ENCODE measurements around the gene MOB3B. TPM values are rescaled to one million over a fixed set of nuclear protein-coding genes. Genes with fewer than 3 reads are reported as not detected.

The MOB3B gene
- total RNA-seq, 1 donor from 2014 or later: 19.3 TPM

DNA sequence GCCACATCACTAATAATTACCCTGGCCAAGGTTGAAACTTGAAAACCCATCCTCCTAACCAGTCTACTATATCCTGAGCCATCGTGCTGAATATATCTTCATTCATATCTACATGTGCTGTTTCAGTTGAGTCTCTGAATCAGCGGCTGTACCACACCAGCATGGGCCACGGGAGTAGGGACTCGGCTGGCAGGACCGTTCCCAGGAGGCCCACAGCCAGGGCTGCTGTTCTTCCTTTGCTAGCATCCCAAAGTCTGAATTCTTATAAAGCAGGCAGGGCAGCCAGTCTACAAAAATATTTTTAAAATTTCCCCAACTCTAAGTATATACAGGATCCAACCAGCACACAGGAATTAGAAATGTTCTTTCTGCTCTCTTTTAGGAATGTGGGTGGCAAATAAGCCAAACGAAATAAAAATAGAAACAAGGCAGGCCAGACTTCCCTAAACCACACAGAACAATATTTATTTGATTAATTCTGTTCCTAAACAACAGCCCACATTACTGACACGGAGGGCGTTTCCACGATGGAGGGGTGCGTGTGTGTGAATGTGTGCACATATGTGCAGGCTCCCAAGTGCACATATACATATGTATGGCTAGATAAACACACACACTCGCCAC, 189.8 kb downstream of the MOB3B start:
- DNase-seq (ENCODE audit: low spot score): no peak

DNA sequence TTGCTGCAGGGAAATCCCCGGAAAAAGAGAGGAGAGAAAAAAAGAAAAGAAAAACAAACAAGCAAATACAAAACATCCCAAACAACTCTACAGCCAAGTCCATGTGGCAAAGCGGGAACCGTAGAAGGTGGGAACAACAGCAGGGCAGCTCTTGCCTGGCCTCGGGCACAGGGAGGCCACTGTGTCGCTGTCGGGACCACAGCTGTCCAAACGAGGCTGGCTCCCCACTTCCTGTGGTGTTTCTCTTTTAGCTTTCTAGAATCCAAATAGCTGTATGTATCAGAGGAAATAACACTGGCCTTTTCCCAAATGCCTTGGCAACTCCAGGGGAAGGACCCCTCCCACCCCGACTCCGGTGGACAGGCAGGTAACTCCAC, 191.1 kb downstream of the MOB3B start:
- no peak for DNase-seq (ENCODE audit: low spot score)

DNA sequence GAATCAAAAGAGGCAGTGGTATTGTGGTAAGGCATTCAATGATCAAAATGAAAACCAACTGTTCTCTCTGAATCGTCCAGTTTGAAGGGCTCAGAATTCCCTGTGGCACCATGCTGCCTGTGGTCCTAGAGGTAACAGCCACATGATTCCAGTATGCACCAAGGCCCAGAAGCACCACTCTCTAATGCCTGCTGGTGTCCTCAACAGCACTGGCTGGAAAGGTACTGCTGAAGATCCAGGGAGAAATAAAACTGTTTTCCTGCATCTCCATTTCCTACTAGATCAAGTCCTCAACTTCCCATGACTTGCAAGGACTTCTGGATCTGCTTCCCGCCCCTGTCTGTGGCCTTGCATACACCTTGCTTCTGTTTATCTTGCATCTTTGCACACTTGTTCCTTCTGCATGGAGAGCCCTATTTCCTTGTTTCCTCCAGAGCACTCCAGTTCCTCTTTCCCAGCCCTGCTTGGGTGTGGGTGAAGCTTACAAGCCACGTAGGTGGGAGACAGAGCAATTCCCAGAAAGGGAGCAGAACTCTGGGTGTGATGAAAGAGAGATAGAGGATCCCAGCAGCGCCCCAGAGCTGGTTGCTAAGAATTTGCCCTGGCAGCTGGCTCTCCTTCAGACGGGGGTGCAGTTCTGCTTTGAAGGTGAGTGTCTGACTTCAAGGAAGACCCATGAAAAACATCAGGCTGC, 191.6 kb downstream of the MOB3B start:
- no peak for DNase-seq (ENCODE audit: low spot score)

DNA sequence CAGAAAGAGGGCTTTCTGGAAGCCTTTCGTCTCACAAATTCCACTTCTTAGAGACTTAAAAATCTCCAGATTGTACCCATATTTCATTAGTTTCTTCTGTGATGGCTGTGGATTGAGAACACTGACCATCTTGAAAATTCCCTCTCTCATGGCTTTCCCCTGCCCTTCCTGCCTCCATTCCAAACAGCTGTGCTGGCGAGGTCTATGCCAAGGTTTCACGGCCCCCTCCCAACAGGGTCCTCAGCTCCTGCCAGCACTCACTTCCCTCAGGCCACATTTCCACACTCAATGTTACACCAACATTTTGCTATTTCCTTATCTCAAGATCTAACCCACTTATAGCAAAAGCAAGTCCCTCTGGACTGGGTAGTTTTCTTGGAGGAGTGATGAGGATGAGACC, 192.4 kb downstream of the MOB3B start:
- DNase-seq (ENCODE audit: low spot score): no peak

DNA sequence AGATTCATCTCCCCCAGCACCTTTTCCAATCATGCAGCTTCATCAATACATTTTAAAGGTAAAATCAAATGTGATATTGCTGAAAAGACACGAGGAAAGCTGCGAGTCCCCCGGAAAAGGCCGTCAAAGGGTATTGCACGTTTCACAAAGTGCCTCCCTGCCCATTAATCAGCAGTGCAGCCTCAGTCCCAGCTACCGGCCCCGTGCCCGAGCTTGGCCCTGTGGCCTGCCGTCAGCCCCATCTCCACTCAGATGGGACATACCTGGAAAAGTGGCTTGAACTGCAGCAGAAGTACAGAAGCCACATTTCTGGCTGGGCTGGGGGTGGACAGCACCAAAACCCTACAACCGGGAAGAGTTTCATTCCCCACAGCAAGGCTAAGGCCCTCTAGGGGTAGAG, 192.8 kb downstream of the MOB3B start:
- DNase-seq (ENCODE audit: low spot score): no peak

DNA sequence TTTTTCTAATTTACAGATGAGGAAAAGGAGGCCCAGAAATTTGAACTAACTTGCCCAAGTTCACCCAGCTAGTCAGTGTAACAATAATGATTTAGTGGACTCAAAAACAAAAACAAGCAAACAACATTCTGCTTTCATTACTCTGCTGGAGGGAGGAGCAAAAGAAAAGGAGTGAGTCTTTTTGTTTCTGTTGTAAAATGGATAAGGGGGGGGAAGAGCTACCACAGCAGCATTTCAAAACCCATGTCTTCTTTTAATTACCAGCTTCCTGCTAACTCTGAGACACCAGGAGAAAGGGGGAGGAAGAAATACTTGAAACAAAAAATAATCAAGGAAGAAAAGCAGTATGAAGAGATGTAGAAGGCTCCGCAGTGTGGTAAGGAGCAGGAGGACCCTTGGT, 193.5 kb downstream of the MOB3B start:
- DNase-seq (ENCODE audit: low spot score): no peak

DNA sequence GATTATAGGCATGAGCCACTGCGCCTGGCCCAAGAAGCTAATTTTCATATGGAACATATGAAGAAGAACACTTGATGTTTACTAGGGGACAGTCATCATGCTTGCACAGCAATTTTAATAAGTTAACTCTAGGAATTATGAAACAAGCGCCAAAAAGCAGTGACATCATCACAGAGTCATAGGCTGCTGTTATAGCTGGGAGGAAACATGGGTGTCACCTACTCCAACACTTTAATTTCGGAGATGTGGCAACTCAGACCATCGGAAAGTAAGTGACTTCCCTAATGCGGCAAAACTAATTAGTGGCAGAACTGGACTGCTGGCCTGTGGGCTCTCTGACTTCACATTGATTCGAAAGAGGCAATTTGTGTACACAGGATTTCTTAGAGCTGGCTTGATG, 194.5 kb downstream of the MOB3B start:
- no peak for DNase-seq (ENCODE audit: low spot score)

DNA sequence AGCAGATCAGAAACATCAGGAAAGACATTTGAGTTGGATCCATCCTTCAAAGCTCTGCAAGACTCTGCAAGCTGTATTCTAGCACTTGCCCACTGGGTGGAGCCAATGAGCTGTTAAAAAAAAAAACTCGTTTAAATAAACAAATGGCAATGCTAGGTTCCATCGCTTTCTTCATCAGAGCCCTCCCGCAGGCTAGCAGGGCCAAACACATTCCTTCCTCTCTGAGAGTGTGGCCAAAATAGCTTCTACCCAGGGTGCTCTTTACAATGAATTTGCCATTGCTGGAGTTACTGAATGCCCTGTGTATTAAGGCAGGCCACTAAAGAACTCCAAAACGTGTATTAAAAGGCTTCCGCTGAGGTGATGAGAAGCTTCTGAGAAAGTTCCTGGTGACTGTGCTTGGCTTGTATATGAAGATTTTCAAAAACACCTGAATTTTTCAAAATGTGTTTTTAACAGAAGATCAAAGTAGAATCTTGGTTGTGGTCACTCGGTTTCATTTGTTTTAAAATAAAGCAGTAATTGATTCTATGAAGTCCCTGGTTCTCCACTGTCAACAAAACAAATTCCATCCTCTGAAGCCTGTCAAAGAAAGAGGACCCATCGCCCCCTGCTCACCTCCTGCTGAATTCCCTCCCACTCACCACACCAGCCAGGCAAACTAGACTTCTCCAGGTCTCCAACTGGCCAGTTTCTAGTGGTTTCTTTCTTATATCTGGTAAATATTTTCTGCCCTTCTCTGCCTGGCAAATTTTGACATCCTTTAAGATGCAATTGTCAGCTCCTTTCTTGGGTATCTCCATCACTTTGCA, 196.2 kb downstream of the MOB3B start:
- peak; percentile 61 for DNase-seq (ENCODE audit: low spot score)

DNA sequence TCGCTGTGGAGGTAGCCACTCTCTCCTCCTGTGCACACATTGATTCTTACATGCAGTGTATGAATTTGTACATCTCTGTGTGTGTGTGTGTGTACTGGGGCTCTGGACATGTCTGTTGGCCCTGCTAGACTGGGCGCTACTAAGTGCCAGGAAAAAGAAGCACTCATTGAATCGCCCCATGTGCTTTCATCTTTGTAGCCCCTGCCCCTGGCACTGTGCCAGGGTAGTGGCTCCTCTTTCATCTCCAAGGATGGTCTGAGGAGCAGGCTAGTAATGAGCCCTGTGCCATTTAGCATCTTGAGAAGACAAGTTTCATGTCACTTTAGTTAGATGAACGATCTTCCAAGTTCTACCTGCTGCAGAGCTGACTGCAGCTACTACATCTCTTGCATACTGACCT, 198.2 kb downstream of the MOB3B start:
- no peak for DNase-seq (ENCODE audit: low spot score)

DNA sequence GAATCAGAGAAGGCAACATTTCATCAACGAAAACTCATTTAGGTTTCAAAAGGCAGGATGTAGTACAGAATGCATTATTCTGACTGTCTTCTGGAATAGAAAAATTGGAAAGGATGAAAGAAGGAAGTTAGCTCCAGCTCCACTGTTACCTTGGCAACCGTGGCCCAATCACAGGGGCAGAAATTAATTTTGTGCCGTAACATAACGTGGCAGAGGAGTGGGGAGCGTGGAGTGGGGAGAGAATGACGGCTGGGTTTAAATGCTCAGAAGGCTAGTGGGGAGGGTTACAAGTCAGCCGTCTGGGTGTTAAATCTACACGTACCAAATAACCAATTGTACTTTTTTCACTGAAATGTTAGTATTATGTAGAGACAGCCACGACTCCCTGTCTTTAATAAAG, 200.3 kb downstream of the MOB3B start:
- no peak for DNase-seq (ENCODE audit: low spot score)

DNA sequence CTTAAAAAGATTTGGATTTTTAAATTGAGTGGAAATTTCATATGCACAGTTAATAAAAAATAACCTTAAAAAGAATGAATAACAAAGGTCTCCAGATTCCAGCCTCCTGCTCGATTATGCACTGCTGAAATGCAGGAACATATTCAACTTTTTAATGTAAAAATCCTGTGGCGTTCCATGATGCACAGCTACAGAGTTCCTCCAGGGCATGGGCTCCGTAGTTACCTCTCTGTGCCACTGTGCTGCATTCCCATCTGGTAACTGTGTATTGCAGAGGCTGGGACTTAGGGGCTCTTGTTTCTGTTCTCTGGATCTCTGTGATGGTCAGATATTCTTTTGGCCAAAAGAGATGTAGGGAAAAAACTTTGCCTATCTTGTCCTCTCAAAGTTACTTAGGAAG, 201.1 kb downstream of the MOB3B start:
- no peak for DNase-seq (ENCODE audit: low spot score)

DNA sequence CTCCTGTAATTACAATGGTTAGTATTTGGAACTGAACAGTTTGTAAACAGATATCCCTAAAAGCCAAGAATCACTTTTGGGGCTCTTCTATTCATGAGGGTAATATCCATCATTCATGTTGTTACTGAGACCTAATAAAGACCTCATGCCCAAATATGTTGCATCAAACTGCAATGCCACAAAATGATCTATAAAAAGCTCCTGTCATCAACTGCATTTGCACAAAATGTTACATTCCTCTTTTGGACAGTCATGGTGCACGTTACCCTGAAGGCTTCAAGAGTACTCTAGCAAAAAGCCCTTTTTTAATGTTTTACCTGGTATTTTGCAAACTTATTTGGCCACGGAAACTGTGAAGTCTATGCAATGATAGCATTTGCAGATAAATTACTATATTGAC, 218.4 kb downstream of the MOB3B start:
- no peak for DNase-seq (ENCODE audit: low spot score)

DNA sequence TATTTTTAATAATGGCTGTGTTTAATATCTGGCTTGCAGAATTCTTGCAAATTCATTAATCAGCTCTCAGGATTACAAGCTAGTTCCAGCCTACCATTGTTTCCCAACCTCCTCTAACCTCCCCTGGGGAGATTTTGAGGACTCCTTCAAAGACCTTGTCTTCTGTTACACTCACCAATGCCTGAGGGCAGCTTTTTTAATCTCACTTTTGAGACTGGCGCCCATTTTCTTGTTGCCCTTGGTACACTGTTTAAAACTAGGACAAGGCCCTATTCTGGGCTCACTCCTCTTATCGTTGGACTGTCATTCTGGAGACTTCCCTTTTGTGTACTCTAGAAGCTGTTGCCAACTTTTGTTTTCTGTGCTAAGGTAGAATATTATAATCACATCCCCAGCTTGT, 219.0 kb downstream of the MOB3B start:
- no peak for DNase-seq (ENCODE audit: low spot score)

DNA sequence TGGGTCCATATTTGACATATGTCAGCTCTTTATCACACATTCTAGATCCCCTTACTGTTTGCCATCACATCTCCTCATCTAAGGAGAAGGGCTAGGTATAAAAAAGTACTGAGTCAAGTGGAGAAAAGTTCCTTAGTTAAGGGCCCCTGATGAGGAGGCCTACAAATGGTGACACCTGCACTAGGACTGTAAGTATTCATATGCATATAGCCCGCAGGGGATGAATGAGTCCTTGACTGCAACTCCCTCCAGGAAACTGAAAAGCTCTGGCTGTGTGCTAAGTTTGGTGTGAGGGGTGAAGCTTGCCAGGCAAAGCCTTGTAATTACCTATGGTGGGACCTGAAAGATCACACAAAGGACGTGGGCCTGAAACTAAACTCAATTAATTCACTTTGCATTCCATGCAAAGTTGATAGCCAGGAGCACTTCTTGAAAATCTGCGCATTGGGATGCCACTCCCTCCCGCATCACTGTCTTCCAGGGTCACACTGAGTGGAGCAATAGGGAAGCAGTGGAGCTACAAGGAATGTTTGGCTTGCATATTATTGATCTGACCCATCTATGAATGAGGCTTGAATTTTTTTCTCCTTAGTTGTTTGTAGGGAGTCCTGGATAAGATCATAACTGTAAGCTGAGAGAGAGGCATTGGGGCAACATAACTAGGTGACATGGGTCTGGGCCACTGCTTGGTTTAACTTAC, 220.8 kb downstream of the MOB3B start:
- DNase-seq (ENCODE audit: low spot score): no peak

DNA sequence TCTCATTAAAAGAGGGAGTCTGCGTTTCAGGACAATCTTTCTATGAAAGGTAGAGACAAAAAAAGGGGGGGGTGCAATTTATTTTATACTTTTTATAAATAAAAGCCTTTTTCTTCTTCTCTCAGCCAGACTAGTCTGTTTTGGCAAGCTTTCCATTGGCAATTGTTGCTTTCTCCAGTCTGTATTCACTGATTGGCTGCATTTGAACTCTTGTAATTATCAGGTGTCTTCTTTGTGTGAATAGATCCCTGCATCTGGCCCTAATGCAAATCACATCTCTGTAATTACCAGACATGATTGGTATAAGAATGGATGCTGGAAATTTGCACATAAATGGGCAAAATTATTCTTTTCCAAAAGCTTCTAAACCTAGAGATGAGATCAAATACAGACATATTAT, 225.1 kb downstream of the MOB3B start:
- no peak for DNase-seq (ENCODE audit: low spot score)

DNA sequence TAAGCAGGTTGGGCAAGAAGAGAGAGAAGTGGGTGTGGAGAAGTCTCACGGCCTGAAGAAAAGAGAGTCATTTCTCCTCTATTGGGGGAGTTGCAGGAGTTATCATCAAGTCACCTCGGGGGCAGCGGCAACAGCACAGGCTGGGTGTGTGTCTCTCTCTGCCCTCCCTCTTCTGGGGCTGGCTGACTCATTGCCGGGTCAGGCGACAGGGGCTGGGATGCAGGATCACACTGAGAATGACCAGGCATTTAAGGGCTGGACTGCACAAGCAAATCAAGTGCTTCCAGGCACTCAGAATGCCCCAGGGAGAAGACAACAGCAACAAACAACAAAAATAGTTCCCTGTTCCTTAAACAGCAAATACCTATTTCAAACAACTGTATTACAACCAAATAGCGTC, 226.4 kb downstream of the MOB3B start:
- no peak for DNase-seq (ENCODE audit: low spot score)

DNA sequence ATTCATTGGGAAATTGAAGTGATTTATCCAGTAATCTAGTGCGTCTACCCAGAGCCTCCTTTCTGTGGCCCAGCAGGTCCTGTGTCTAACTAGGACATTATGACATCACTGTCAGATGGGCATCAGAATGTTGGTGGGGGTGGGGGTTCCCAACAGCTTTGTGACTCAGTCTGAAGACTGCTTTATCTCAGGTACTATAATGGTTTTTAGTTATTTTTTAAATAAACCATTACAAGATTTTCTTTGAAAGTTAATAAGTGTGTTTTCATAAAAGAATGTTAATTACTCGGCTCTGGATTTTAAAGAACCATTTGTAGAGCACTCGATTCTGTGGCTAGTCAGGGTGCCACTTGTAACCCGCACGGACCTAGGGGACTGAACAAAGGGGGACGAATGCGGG, 232.6 kb downstream of the MOB3B start, which contains the start of gene EQTN:
Gene EQTN (minus strand): TSS at position 101 of the 400 bp plus-strand sequence. CDS start 95 bp downstream, at position 6.
- DNase-seq (ENCODE audit: low spot score): no peak

DNA sequence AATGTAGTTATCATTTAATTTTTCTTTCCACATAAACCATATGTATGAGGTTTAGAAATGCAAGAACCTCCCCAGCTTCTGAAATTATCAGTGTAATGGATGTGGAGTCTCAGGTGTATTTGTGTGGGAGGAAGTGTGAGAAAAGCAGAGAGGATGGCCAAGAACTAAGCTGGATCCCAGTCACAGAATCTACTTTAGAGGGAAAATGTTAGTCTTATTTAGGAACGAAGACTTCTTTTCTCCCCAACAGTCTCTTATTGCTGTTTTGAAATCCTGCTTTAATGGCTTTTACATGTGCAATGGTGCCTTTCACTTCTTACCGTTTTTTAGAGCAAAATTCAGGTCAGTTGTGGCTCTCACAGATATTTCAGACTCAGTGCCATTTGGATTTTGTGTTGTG, 235.6 kb downstream of the MOB3B start:
- DNase-seq (ENCODE audit: low spot score): no peak

DNA sequence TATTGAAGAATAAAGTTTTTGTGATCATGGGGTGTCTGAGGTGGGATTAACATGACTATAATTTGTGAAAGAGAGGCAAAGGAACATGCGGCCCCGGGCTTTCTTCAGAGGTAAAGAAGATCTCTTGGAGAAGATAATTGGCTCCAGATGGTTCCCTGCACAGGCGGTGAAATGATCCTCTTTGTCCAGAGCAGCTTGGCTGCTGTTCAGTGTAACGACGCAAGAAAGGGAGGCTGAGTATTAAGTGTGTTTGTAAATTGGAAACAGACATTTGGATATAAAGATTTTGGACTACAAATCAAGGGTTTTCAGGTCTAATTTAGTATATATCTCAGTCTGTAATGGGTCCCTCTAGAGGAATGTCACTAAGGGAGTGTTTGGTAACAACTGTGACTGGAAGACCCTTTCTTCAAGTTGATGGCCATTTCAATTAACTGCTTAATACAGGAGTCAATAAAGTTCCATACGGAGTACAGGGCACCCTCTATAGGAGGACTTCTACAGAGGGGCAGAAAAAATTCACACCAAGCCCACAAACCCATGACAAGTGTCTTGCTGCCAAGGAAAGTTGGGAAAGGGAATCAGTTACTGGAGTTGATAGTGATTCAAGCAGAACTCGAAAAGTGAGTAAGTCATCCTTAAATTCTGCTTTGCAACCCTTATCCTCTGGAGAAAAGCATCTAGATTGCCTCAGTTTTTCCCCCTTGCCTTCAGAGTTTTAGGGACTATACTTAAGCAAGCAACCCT, 236.8 kb downstream of the MOB3B start:
- no peak for DNase-seq (ENCODE audit: low spot score)

DNA sequence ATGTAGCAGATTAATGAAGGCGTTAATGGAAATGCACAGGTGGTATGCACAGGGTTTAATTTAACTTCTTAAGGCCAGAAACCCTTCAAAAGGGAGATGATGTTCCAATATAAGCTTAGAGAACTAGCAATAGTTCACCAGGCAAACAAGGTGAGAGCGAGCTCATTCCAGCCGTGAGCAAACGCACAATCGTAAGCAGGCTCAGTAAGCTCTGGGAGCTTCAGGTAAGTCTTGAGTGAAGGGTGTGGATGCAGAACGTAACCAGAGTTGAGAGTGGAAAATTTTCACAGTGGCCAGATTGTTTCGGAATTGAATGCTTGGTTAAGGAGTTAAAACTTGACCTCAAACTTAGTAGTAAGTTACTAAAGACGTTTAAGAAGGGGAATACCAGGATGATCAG, 238.3 kb downstream of the MOB3B start:
- DNase-seq (ENCODE audit: low spot score): no peak

DNA sequence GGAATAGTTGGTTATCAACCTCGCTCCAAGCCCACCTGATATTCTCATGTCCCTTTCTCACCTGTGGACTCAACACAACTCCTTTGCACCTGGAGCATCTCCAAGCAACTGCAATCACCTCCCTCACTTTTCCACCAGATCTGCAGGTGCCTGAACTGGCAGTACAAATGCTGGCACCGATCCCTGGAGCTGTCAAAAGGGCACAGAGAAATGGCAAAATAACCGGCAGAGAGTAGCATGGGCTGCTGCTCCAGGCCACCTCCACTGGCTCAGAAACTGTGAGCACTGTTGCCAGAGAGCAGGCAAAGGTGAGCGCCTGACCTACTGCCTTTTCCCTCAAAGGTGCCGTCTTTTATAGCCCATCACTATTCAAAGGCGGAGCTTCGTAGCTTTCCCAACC, 247.3 kb downstream of the MOB3B start:
- DNase-seq (ENCODE audit: low spot score): no peak

DNA sequence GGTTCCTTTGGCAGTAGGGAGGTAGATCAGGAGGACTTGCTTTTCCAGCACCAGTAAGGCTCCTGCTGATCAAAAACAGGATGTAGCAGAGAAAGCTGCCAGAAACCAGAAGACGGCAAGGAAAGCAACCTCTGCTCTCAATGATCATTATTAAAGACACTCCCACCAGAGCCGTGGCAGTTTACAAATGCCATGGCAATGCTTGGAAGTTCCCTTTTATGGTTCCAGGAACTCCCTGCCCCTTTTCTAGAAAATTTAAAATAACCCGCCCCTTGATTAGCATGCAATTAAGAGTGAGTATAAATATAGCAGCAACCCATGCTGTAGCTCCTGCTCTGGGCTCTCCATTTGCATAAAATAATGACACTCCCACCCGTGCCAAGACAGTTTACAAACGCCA, 248.8 kb downstream of the MOB3B start:
- no peak for DNase-seq (ENCODE audit: low spot score)
